Thymus (tissue), 11 donors: ENCODE data around the gene CCNB1IP1. TPM values are rescaled to one million over a fixed set of nuclear protein-coding genes. Genes with fewer than 3 reads are reported as not detected.
"Not testable (repeated sequence)": the region's sequence is repeated elsewhere in the genome, so short reads cannot be mapped to it uniquely, and the experiment has no call there.

Experiments
- DNase-seq, 9 donors: peaks; one replicate each; pipeline ENCODE4 v3.0.0-alpha.2; 2013; ENCODE audit warnings: low spot score in 9 of 9, low read depth in 6 of 9, missing footprints in 1 of 9
- H3K27ac ChIP-seq, 2 donors: one replicate each; pipeline ENCODE4 v1.5.1; 2013; ENCODE audit warnings: control low read depth in 1 of 2, low read depth in 1 of 2, low read length in 1 of 2, mild to moderate bottlenecking in 1 of 2, moderate library complexity in 1 of 2
- H3K27me3 ChIP-seq, 2 donors: one replicate each; pipeline ENCODE4 v1.5.1; 2013; ENCODE audit warnings: low read length in 1 of 2; ENCODE audit not compliant: control insufficient read depth in 2 of 2, insufficient read depth in 1 of 2
- H3K36me3 ChIP-seq, 2 donors: one replicate each; pipeline ENCODE4 v1.5.1; 2013; ENCODE audit warnings: low read length in 1 of 2, mild to moderate bottlenecking in 1 of 2, moderate library complexity in 1 of 2; ENCODE audit not compliant: control insufficient read depth in 2 of 2, insufficient read depth in 2 of 2
- H3K4me1 ChIP-seq, 2 donors: one replicate each; pipeline ENCODE4 v1.5.1; 2013; ENCODE audit warnings: low read length in 2 of 2; ENCODE audit not compliant: control insufficient read depth in 2 of 2, insufficient read depth in 2 of 2
- H3K4me3 ChIP-seq, 2 donors: one replicate each; pipeline ENCODE4 v1.5.1; 2013; ENCODE audit warnings: low read length in 2 of 2, control low read depth in 1 of 2, mild to moderate bottlenecking in 1 of 2
- H3K9me3 ChIP-seq, 2 donors: one replicate each; pipeline ENCODE4 v1.5.1; 2013; ENCODE audit warnings: low read length in 1 of 2, mild to moderate bottlenecking in 1 of 2; ENCODE audit not compliant: control insufficient read depth in 2 of 2, insufficient read depth in 1 of 2
- WGBS: extraction: QIAGEN DNeasy Blood & Tissue Kit; methylation state at CpG from one replicate; pipeline ENCODE4 v1.1.7; 2013; 5-methylcytosine and 5-hydroxymethylcytosine counted together
- polyA plus RNA-seq: library from polyadenylated mRNA; stranded (reverse); fragments of 200-250 nt; gene quantifications from one replicate; pipeline ENCODE4 v1.2.3, GENCODE V29; 2013
- total RNA-seq: library from RNA; stranded (reverse); fragments of 120-200 nt; gene quantifications from one replicate; pipeline ENCODE4 v1.2.4, GENCODE V29; 2013
- donor health status: healthy.

The CCNB1IP1 gene
- total and polyA plus RNA-seq, 2 donors = 37.9 to 58.6 TPM

DNA sequence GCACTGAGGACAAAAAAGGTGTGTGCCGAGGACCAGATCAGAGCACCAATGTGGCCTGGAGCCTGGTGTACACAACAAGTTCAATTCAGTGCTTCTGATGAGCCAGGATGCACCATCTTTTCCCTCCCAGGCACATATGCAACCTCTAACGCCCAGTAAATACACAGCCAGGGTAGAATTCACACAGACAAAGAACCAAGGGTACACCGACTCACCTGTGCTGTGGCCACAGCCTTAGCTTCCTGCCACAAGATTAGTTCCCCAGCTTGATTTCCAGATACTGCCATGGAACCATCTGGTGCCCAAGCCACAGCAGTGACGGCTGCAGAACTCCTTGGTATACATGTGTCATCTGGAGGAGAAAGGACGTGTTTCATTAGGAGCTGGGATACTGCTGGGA lies 39.7 kb upstream of the CCNB1IP1 start:
- 77% methylated on average over 5 of the region's 5 CpGs for WGBS
- Histone ChIP-seq H3K27ac (no peak overlapping the region), H3K9me3 (no peaks in the 10 kb centered on the region), H3K4me3 (no peak overlapping the region), H3K4me1 (no peaks in the 10 kb centered on the region), H3K27me3 (no peaks in the 10 kb centered on the region), H3K36me3 (peaks cover 58 to 59% of the 10 kb centered on the region in 2 donors)
- DNase-seq = no peak

DNA sequence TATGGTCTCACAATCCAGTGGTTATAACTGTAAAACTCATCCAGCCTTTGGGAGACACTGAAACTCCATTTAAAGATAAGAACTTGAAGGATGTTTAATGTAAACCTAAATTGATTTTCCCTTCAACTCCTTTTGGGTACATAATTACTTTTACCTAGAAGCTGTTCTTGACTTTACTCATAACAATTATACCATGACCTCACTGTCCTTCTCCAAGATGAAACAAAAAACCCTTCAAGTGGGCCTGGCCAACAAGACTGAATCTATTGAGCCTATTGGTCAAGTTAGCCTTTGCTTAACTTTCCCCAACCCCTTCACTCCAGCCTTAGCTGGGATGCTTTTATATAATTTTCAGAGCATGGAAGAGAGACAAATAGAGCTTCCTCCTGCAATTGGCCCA lies 32.8 kb upstream of the CCNB1IP1 start:
- H3K4me3 ChIP-seq = no peak overlapping the region

DNA sequence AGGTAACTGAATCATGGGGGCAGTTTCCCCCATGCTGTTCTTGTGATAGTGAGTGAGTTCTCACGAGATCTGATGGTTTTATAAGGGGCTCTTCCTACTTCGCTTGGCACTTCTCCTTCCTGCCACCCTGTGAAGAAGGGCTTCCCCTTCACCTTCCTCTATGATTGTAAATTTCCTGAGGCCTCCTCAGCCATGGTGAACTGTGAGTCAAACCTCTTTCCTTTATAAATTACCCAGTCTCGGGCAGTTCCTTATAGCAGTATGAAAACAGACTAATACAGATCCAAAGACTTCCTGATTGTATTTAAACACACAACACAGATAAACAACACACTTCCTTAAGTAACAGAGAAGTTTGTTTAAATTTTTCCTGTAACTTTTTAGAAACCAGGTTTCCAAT lies 25.4 kb upstream of the CCNB1IP1 start:
- not testable (repeated sequence) for H3K27me3 ChIP-seq, H3K9me3 ChIP-seq, H3K27ac ChIP-seq, H3K4me3 ChIP-seq, DNase-seq, H3K4me1 ChIP-seq
- H3K36me3 ChIP-seq = peaks cover 24 to 30% of the 10 kb centered on the region in 2 donors
- WGBS = 87% methylated on average over 3 of the region's 3 CpGs

More for the DNA sequence above, 32.8 kb upstream of the CCNB1IP1 start:
- H3K4me1 ChIP-seq = no peaks in the 10 kb centered on the region
- H3K27ac ChIP-seq = no peak overlapping the region
- no peaks in the 10 kb centered on the region for H3K9me3 ChIP-seq
- DNase-seq = no peak
- no peaks in the 10 kb centered on the region for H3K27me3 ChIP-seq
- H3K36me3 ChIP-seq = peaks cover 21 to 24% of the 10 kb centered on the region in 2 donors

DNA sequence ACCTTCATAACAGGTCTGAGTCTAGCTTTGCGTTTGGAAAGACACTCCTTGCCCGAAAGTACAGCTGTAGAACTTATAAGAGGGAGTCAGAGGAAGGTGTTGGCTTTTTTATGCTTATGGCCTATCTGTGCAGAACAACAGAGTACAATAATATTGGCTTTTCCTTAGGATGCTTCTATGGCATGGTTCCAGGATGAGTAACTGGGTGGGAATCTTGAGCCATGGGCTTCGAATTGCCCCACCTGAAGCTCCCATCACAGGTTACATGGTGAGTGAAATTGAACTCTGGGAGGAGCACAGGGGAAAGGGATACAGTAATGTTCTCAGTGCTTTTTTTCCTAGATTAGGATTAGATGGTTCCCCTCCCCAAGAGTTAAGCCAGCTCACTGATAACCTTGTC lies 23.3 kb upstream of the CCNB1IP1 start:
- WGBS = 95% methylated on average over 3 of the region's 3 CpGs
- Histone ChIP-seq H3K27ac (no peak overlapping the region), H3K27me3 (no peaks in the 10 kb centered on the region), H3K36me3 (peaks cover 31 to 33% of the 10 kb centered on the region in 2 donors), H3K9me3 (no peaks in the 10 kb centered on the region), H3K4me1 (no peaks in the 10 kb centered on the region), H3K4me3 (no peak overlapping the region)
- no peak for DNase-seq

DNA sequence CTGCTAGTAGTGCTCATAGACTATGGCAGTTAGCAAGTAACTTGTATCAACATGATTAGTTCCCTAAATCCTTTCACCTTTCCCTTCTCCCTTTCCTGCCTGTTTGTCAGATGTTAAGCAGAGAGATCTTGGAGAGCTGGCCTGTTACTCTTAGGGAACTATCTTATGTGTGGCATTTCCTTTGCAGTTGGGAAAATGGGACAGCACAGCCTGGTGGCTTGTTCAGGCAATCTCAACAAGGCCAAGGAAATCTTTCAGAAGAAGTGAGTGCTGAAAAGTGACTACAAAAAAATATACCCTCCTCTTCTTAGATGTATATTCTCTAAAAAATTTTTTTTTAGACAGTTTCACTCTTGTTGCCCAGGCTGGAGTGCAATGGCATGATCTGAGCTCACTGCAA lies 17.8 kb upstream of the CCNB1IP1 start:
- Histone ChIP-seq H3K27me3 (no peaks in the 10 kb centered on the region), H3K4me3 (no peak overlapping the region), H3K9me3 (no peaks in the 10 kb centered on the region), H3K36me3 (peaks cover 22 to 26% of the 10 kb centered on the region in 2 donors), H3K27ac (no peak overlapping the region), H3K4me1 (no peaks in the 10 kb centered on the region)
- no peak for DNase-seq

DNA sequence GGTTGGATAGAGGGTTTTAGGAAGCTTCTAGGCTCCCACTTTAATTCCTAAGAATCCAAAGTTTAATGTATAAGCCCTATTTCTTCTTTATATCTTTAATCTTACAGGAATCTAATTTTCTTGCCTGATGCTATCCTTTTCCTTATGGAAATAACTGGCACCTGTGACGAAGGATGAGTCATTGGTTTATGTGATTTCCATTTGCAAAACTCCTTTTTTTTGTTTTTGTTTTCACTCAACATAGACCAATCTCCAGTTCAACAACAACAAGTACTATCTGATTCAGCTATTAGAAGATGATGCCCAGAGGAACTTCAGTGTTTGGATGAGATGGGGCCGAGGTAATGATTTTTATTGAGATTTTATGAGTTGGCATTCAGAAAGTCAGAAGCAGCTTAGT lies 17.2 kb upstream of the CCNB1IP1 start:
- Histone ChIP-seq H3K4me1 (no peaks in the 10 kb centered on the region), H3K27ac (no peak overlapping the region), H3K27me3 (no peaks in the 10 kb centered on the region), H3K36me3 (peaks cover 19 to 22% of the 10 kb centered on the region in 2 donors), H3K4me3 (no peak overlapping the region), H3K9me3 (no peaks in the 10 kb centered on the region)
- no peak for DNase-seq
- WGBS = 99% methylated on average over 2 of the region's 2 CpGs

DNA sequence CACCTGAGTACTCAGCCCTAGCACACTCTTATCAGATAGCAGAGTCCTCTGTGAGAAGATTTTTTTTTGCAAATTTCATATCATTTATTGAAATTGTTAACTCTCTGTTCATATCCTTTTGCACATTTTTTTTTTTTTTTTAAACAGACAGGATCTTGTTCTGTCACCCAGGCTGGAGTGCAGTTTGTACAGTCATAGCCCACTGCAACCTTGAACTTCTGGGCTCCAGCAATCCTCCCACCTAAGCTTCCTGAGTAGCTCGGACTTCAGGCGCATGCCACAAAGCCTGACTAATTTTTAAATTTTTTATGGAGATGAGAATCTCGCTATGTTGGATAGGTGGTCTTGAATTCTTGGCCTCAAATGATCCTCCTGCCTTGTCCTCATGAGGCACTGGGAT lies 14.7 kb upstream of the CCNB1IP1 start:
- no peaks in the 10 kb centered on the region for H3K9me3 ChIP-seq
- peaks cover 0 to 3% of the 10 kb centered on the region in 2 donors for H3K27me3 ChIP-seq
- no peak overlapping the region for H3K27ac ChIP-seq
- H3K4me1 ChIP-seq = peaks cover 0 to 4% of the 10 kb centered on the region in 2 donors
- H3K4me3 ChIP-seq = no peak overlapping the region
- no peak for DNase-seq
- peaks cover 15 to 19% of the 10 kb centered on the region in 2 donors for H3K36me3 ChIP-seq
- WGBS = 98% methylated on average over 3 of the region's 3 CpGs

DNA sequence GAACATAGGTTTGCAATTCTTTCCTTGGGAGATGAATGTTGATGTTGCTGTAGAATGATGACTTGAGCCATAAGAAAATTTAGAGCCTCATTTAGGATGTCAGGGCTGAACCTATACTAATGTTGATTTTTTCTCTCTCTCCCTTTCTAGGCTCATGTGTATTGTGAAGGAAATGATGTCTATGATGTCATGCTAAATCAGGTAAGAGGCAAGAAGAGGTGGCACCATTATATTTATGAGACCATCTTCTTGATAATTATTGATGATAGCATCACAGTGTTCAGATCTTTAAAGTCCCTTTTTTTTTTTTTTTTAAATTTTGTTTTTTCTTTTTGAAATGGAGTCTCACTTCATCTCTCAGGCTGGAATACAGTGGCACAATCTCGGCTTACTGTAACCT lies 13.6 kb upstream of the CCNB1IP1 start:
- H3K9me3 ChIP-seq = no peaks in the 10 kb centered on the region
- WGBS = 100% methylated on average over 1 of the region's 1 CpG
- no peak overlapping the region for H3K4me3 ChIP-seq
- no peak overlapping the region for H3K27ac ChIP-seq
- peaks cover 0 to 4% of the 10 kb centered on the region in 2 donors for H3K4me1 ChIP-seq
- H3K27me3 ChIP-seq = peaks cover 0 to 3% of the 10 kb centered on the region in 2 donors
- peaks cover 11 to 14% of the 10 kb centered on the region in 2 donors for H3K36me3 ChIP-seq
- no peak for DNase-seq

DNA sequence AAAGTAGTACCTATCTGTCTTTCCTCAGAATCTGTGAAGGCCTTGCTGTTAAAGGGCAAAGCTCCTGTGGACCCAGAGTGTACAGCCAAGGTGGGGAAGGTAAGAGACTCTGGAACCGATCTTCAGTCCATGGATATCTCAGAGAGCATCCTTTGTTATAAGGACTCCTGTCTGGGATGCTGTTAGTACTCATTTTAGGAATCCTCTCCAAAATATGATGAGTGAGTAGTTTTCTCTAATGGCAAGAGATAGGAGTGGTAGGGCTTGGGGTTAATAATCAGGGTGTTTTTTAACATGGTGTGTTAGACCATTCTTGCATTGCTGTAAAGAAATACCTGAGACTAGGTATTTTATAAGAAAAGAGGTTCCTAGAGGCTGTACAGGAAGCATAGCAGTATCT lies 12.3 kb upstream of the CCNB1IP1 start:
- peaks cover 0 to 4% of the 10 kb centered on the region in 2 donors for H3K4me1 ChIP-seq
- 95% methylated on average over 1 of the region's 1 CpG for WGBS

DNA sequence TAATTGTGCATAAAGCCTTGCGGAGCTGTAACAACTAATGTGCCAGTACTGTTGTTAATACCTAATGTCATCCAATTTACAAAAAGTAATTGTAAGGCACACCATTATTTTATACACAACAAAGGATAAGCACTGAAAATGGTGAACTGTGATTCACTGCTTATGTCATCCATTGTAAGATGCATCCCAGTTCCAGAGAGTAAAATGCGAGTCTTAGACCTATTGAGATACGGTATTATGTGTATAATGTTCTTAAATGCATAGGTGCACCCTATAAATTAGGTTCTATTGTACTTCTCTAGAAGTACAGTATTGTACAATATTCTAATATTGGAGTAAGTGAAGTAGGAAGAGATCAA lies 10.8 kb upstream of the CCNB1IP1 start:
- Histone ChIP-seq H3K27ac (peak overlapping the region; percentile 89 to 92), H3K4me1 (peaks cover 0 to 4% of the 10 kb centered on the region in 2 donors), H3K4me3 (peak overlapping the region; percentile 67 to 93), H3K27me3 (peaks cover 0 to 6% of the 10 kb centered on the region in 2 donors), H3K36me3 (peaks cover 3 to 5% of the 10 kb centered on the region in 2 donors), H3K9me3 (no peaks in the 10 kb centered on the region)
- WGBS = 4% methylated on average over 3 of the region's 3 CpGs
- no peak for DNase-seq

More for the DNA sequence above, 12.3 kb upstream of the CCNB1IP1 start:
- no peak overlapping the region for H3K4me3 ChIP-seq
- H3K27ac ChIP-seq = no peak overlapping the region
- H3K36me3 ChIP-seq = peaks cover 6 to 8% of the 10 kb centered on the region in 2 donors
- no peak for DNase-seq
- H3K27me3 ChIP-seq = peaks cover 0 to 4% of the 10 kb centered on the region in 2 donors
- H3K9me3 ChIP-seq = no peaks in the 10 kb centered on the region
